OCI-LY3 (cell line): Measurements from ENCODE around the gene TMBIM6.

ENCODE experiments used
- EZH2phosphoT487 ChIP-seq: fragments of 200-600 bp; shearing (Covaris generic); IDR thresholded peaks from 2 replicates; pipeline ENCODE4 v1.6.1; 2018; ENCODE audit warnings: antibody characterized with exemption, mixed run types, low read depth
- TF ChIP-seq, protein P1 (sequence below): fragments of 200-600, 300-600 bp; sonication (generic); IDR thresholded peaks from 2 replicates; pipeline ENCODE4 v1.5.1; 2014; ENCODE audit warnings: antibody characterized with exemption, low read length, low read depth

DNA sequence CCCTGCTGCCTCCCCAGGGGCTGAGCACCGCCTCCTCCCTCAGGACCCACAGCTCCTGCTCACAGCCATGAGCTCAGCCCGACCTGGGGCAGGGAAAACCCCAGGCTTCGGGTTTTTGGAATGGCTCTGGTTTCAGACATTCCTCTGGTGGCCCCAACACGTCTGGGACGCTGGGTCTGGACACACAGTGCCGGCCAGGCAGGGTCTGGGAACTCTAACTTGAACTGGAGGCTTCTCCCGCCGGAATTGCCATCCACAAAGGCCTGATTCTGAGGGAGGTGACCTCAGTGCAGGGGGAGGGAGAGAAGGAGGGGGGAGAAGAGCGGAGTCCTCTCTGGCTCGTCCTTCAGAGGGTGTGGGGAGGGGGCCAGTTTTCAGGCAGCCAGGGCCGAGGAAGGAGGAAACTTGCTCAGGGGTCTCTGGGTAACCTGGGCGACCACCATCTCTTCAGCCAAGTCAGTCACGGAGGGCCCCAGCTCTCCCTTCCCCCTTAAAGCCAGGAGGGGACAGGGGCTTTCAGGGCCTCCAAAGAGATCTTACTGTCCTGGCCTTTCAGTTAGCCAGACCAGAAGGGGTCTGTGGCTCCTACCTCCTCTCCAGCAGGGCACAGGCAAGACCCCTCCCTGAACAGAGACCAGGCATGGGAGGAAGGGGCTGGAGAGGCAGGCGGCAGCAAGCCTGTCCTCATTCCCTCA, 67.5 kb downstream of the TMBIM6 start:
- TF ChIP-seq, protein P1, sequence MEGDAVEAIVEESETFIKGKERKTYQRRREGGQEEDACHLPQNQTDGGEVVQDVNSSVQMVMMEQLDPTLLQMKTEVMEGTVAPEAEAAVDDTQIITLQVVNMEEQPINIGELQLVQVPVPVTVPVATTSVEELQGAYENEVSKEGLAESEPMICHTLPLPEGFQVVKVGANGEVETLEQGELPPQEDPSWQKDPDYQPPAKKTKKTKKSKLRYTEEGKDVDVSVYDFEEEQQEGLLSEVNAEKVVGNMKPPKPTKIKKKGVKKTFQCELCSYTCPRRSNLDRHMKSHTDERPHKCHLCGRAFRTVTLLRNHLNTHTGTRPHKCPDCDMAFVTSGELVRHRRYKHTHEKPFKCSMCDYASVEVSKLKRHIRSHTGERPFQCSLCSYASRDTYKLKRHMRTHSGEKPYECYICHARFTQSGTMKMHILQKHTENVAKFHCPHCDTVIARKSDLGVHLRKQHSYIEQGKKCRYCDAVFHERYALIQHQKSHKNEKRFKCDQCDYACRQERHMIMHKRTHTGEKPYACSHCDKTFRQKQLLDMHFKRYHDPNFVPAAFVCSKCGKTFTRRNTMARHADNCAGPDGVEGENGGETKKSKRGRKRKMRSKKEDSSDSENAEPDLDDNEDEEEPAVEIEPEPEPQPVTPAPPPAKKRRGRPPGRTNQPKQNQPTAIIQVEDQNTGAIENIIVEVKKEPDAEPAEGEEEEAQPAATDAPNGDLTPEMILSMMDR = no peak
- no peak for TF ChIP-seq EZH2phosphoT487
